Suprapubic skin (tissue), 4 donors: ENCODE data around the gene PUM2. TPM values are rescaled to one million over a fixed set of nuclear protein-coding genes. Genes with fewer than 3 reads are reported as not detected.
A peak's percentile ranks its signal among the peaks of the same experiment; 100 is the strongest.

Experiments used
- DNase-seq, 2 donors: peaks; one replicate each; pipeline ENCODE4 v3.0.0-alpha.2; 2019; ENCODE audit warnings: low spot score in 2 of 2
- H3K27ac ChIP-seq: fragments of 200-600 bp; sonication (generic); one replicate; pipeline ENCODE4 v1.5.1; 2019
- H3K27me3 ChIP-seq: fragments of 200-600 bp; sonication (generic); one replicate; pipeline ENCODE4 v1.5.1; 2019
- H3K36me3 ChIP-seq: fragments of 200-600 bp; sonication (generic); one replicate; pipeline ENCODE4 v1.5.1; 2019
- H3K4me1 ChIP-seq: fragments of 200-600 bp; sonication (generic); one replicate; pipeline ENCODE4 v1.5.1; 2019
- H3K4me3 ChIP-seq: fragments of 200-600 bp; sonication (generic); one replicate; pipeline ENCODE4 v1.5.1; 2019; ENCODE audit warnings: mild to moderate bottlenecking
- H3K9me3 ChIP-seq: fragments of 200-600 bp; sonication (generic); one replicate; pipeline ENCODE4 v1.5.1; 2019
- CTCF ChIP-seq, 2 donors: fragments of 200-600 bp in 1 of 2; fragments of 450-650 bp in 1 of 2; sonication (generic) in 1 of 2; IDR thresholded peaks; one replicate each; pipeline ENCODE4 v1.5.1; 2016 to 2019; ENCODE audit warnings: antibody characterized with exemption in 2 of 2, mild to moderate bottlenecking in 1 of 2, moderate library complexity in 1 of 2
- EP300 ChIP-seq: sonication (generic); formaldehyde crosslinking; IDR thresholded peaks from one replicate; pipeline ENCODE4 v1.6.1; 2017; ENCODE audit warnings: antibody characterized with exemption
- POLR2A ChIP-seq, 2 donors: fragments of 450-650 bp; IDR thresholded peaks; one replicate each; pipeline ENCODE4 v1.6.1; 2017; ENCODE audit warnings: antibody characterized with exemption in 2 of 2, mild to moderate bottlenecking in 2 of 2, moderate library complexity in 2 of 2
- POLR2AphosphoS5 ChIP-seq, 3 donors: sonication (generic); formaldehyde crosslinking; IDR thresholded peaks; one replicate each; pipeline ENCODE4 v1.6.1; 2017; ENCODE audit warnings: antibody characterized with exemption in 3 of 3
- WGBS: methylation state at CpG from one replicate; pipeline ENCODE4 v1.1.5; 2018; 5-methylcytosine and 5-hydroxymethylcytosine counted together
- total RNA-seq, 4 donors: library from RNA; depleted of rRNA; stranded (reverse); fragments of >200 nt; gene quantifications; one replicate each; pipeline ENCODE4 v1.1.0, GENCODE V29; 2016

PUM2 gene
- total RNA-seq, 4 donors from 2014 or later = 78.9 to 108 (median 99.0) TPM

- H3K36me3 ChIP-seq = no peaks in the 10 kb centered on the region
- TF ChIP-seq CTCF (IDR thresholded peaks at IDR 0.05) (no peak), POLR2A (IDR thresholded peaks at IDR 0.05) (no peak), POLR2AphosphoS5 (IDR thresholded peaks at IDR 0.05) (no peak), EP300 (no peak)
- no peak for DNase-seq
- no peak overlapping the region for H3K27ac ChIP-seq
- H3K27me3 ChIP-seq = peaks cover 13% of the 10 kb centered on the region
- no peak overlapping the region for H3K4me3 ChIP-seq
- 75% methylated on average over 4 of the region's 4 CpGs for WGBS
- peaks cover 31% of the 10 kb centered on the region for H3K4me1 ChIP-seq
- no peaks in the 10 kb centered on the region for H3K9me3 ChIP-seq
Observed at GRCh38 chr2:20230114-20230425, 120.6 kb downstream of the PUM2 start.

- WGBS = 79% methylated on average over 8 of the region's 8 CpGs
- TF ChIP-seq POLR2AphosphoS5 (IDR thresholded peaks at IDR 0.05) = no peak
- TF ChIP-seq POLR2A (IDR thresholded peaks at IDR 0.05) = no peak
- TF ChIP-seq EP300 = no peak
- TF ChIP-seq CTCF (IDR thresholded peaks at IDR 0.05) = no peak
- Histone ChIP-seq H3K9me3 (no peaks in the 10 kb centered on the region), H3K27me3 (peaks cover 15% of the 10 kb centered on the region), H3K4me1 (peaks cover 36% of the 10 kb centered on the region), H3K36me3 (no peaks in the 10 kb centered on the region), H3K27ac (no peak overlapping the region), H3K4me3 (no peak overlapping the region)
- DNase-seq = peak in 1 of 2 donors; percentile 65
Observed at GRCh38 chr2:20229322-20230113, 121.1 kb downstream of the PUM2 start.

- Histone ChIP-seq H3K4me3 (no peak overlapping the region), H3K36me3 (no peaks in the 10 kb centered on the region), H3K27ac (no peak overlapping the region), H3K27me3 (peaks cover 18% of the 10 kb centered on the region), H3K4me1 (peaks cover 43% of the 10 kb centered on the region), H3K9me3 (no peaks in the 10 kb centered on the region)
- peak in 1 of 2 donors; percentile 71 for DNase-seq
- 91% methylated on average over 10 of the region's 10 CpGs for WGBS
- TF ChIP-seq CTCF (IDR thresholded peaks at IDR 0.05) (no peak), EP300 (no peak), POLR2AphosphoS5 (IDR thresholded peaks at IDR 0.05) (no peak)
Observed at GRCh38 chr2:20227894-20228505, 122.6 kb downstream of the PUM2 start.

GRCh38 chr2:20226152-20226545 lies 124.5 kb downstream of the PUM2 start:
- Histone ChIP-seq H3K9me3 (no peaks in the 10 kb centered on the region), H3K36me3 (no peaks in the 10 kb centered on the region), H3K4me3 (peak overlapping the region; percentile 92), H3K27me3 (peaks cover 18% of the 10 kb centered on the region), H3K4me1 (peaks cover 35% of the 10 kb centered on the region), H3K27ac (peak overlapping the region; percentile 98)
- peak; percentile 50 to 58 for DNase-seq
- 93% methylated on average over 14 of the region's 14 CpGs for WGBS
- TF ChIP-seq POLR2AphosphoS5 (IDR thresholded peaks at IDR 0.05) = no peak
- TF ChIP-seq EP300 = no peak
- TF ChIP-seq POLR2A (IDR thresholded peaks at IDR 0.05) = no peak
- TF ChIP-seq CTCF (IDR thresholded peaks at IDR 0.05) = no peak
